DND-41 (cell line): ENCODE data around the gene PAEP.
"Not testable (repeated sequence)": the region's sequence is repeated elsewhere in the genome, so short reads cannot be mapped to it uniquely, and the experiment has no call there.

Experiments
- ATAC-seq: fragments of 200-7000 bp; cut with Tn5 transposase; 3 replicates; pipeline ENCODE4 v1.9.1; 2021; ENCODE audit warnings: low read depth; ENCODE audit not compliant: insufficient read depth
- DNase-seq: peaks from one replicate; pipeline ENCODE4 v3.0.0-alpha.2; 2020
- H2AFZ ChIP-seq: 2 replicates; pipeline ENCODE4 v1.6.0; 2012; ENCODE audit warnings: low read depth, low read length
- H3K27ac ChIP-seq: 2 replicates; pipeline ENCODE4 v1.5.1; 2012; ENCODE audit warnings: low read length, inconsistent platforms
- H3K27me3 ChIP-seq: fragments of 200-600 bp; sonication (generic); 2 replicates; pipeline ENCODE4 v1.6.0; 2012; ENCODE audit warnings: low read length, mild to moderate bottlenecking, inconsistent platforms; ENCODE audit not compliant: insufficient read depth, poor library complexity
- H3K36me3 ChIP-seq: 2 replicates; pipeline ENCODE4 v1.5.1; 2012; ENCODE audit warnings: low read length, inconsistent platforms; ENCODE audit not compliant: insufficient read depth
- H3K4me1 ChIP-seq: 2 replicates; pipeline ENCODE4 v1.5.1; 2012; ENCODE audit warnings: mild to moderate bottlenecking, low read length; ENCODE audit not compliant: insufficient read depth
- H3K4me2 ChIP-seq: 2 replicates; pipeline ENCODE4 v1.6.0; 2012; ENCODE audit warnings: mild to moderate bottlenecking, moderate library complexity, low read length, inconsistent platforms; ENCODE audit not compliant: insufficient read depth
- H3K4me3 ChIP-seq, 2 experiments: fragments of 200-600 bp in 1 of 2; shearing (Covaris generic) in 1 of 2; 2 replicates each; pipeline ENCODE4 v1.5.1; 2012 to 2016; ENCODE audit warnings: inconsistent platforms in 2 of 2, low read length in 2 of 2, mild to moderate bottlenecking in 2 of 2, low read depth in 1 of 2, moderate library complexity in 1 of 2
- H3K79me2 ChIP-seq: 2 replicates; pipeline ENCODE4 v1.6.0; 2012; ENCODE audit warnings: low read length, inconsistent platforms; ENCODE audit not compliant: insufficient read depth
- H3K9ac ChIP-seq: 2 replicates; pipeline ENCODE4 v1.6.0; 2012; ENCODE audit warnings: low read depth, mild to moderate bottlenecking, inconsistent platforms, low read length, moderate library complexity
- H3K9me3 ChIP-seq: 2 replicates; pipeline ENCODE4 v1.5.1; 2012; ENCODE audit warnings: low read length, moderate library complexity, mild to moderate bottlenecking, inconsistent platforms; ENCODE audit not compliant: insufficient read depth, severe bottlenecking
- H4K20me1 ChIP-seq: 2 replicates; pipeline ENCODE4 v1.6.0; 2012; ENCODE audit warnings: low read length; ENCODE audit not compliant: insufficient read depth
- EZH2 ChIP-seq: IDR thresholded peaks from 3 replicates; pipeline ENCODE4 v1.6.1; 2012; ENCODE audit warnings: borderline replicate concordance, low read depth, mild to moderate bottlenecking, moderate library complexity, low read length, inconsistent platforms; ENCODE audit not compliant: severe bottlenecking
- TF ChIP-seq, protein P1 (sequence below): IDR thresholded peaks from 2 replicates; pipeline ENCODE4 v1.5.1; 2012; ENCODE audit warnings: borderline replicate concordance, low read length, moderate library complexity, mild to moderate bottlenecking; ENCODE audit not compliant: poor library complexity, severe bottlenecking; ENCODE audit errors: extremely low read depth

Gene PAEP

GRCh38 chr9:135530146-135530545 is 31.4 kb upstream of the PAEP start:
- H3K4me1 ChIP-seq, result no peaks in the 10 kb centered on the region
- no peak for TF ChIP-seq EZH2
- TF ChIP-seq, protein P1, sequence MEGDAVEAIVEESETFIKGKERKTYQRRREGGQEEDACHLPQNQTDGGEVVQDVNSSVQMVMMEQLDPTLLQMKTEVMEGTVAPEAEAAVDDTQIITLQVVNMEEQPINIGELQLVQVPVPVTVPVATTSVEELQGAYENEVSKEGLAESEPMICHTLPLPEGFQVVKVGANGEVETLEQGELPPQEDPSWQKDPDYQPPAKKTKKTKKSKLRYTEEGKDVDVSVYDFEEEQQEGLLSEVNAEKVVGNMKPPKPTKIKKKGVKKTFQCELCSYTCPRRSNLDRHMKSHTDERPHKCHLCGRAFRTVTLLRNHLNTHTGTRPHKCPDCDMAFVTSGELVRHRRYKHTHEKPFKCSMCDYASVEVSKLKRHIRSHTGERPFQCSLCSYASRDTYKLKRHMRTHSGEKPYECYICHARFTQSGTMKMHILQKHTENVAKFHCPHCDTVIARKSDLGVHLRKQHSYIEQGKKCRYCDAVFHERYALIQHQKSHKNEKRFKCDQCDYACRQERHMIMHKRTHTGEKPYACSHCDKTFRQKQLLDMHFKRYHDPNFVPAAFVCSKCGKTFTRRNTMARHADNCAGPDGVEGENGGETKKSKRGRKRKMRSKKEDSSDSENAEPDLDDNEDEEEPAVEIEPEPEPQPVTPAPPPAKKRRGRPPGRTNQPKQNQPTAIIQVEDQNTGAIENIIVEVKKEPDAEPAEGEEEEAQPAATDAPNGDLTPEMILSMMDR, result no peak
- H3K9me3 ChIP-seq, result no peaks in the 10 kb centered on the region

DNA sequence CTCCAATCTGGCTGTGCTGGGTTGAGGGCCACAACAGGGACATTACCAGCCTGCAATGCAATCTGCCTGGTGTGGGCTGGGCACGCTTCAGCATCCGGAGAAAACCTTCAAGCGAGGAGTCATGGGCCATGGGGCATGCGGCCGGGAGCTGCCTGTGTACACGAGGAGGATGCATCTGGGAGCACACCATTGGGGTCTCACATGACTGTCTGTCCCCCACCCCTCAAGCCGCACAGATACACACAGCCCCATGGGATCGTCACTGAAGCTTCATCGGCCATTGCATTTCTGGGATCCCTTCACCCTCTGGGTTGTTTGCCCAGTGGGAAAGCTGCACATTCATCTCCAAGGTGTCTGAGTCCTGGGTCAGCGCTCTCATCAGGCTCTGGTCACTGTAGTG is 30.5 kb upstream of the PAEP start:
- Histone ChIP-seq H3K4me3 (no peak overlapping the region), H3K4me2 (no peak overlapping the region), H3K79me2 (no peaks in the 10 kb centered on the region), H2AFZ (no peak overlapping the region), H3K4me1 (no peaks in the 10 kb centered on the region), H4K20me1 (no peaks in the 10 kb centered on the region), H3K9me3 (no peaks in the 10 kb centered on the region), H3K27ac (no peak overlapping the region), H3K27me3 (peaks cover 3% of the 10 kb centered on the region), H3K9ac (no peak overlapping the region), H3K36me3 (no peaks in the 10 kb centered on the region)
- DNase-seq (no peak), ATAC-seq (no peak)
- TF ChIP-seq EZH2, result no peak
- TF ChIP-seq, protein P1, result no peak

More at GRCh38 chr9:135530146-135530545, 31.4 kb upstream of the PAEP start:
- H3K9ac ChIP-seq, result no peak overlapping the region
- H2AFZ ChIP-seq, result no peak overlapping the region
- no peaks in the 10 kb centered on the region for H3K79me2 ChIP-seq
- ATAC-seq (no peak), DNase-seq (no peak)
- H3K36me3 ChIP-seq, result no peaks in the 10 kb centered on the region
- H3K4me2 ChIP-seq, result no peak overlapping the region
- no peak overlapping the region for H3K4me3 ChIP-seq
- H4K20me1 ChIP-seq, result no peaks in the 10 kb centered on the region
- no peak overlapping the region for H3K27ac ChIP-seq
- H3K27me3 ChIP-seq, result peaks cover 3% of the 10 kb centered on the region

GRCh38 chr9:135533113-135533512 is 28.4 kb upstream of the PAEP start:
- no peak overlapping the region for H3K9ac ChIP-seq
- H3K79me2 ChIP-seq, result no peaks in the 10 kb centered on the region
- TF ChIP-seq, protein P1, result no peak
- no peak for TF ChIP-seq EZH2
- no peaks in the 10 kb centered on the region for H3K9me3 ChIP-seq
- ATAC-seq (no peak), DNase-seq (no peak)
- H3K4me3 ChIP-seq, result no peak overlapping the region
- no peaks in the 10 kb centered on the region for H3K36me3 ChIP-seq
- no peak overlapping the region for H3K4me2 ChIP-seq
- no peaks in the 10 kb centered on the region for H4K20me1 ChIP-seq
- H3K27me3 ChIP-seq, result peaks cover 3% of the 10 kb centered on the region
- H2AFZ ChIP-seq, result no peak overlapping the region
- no peaks in the 10 kb centered on the region for H3K4me1 ChIP-seq
- H3K27ac ChIP-seq, result no peak overlapping the region

DNA sequence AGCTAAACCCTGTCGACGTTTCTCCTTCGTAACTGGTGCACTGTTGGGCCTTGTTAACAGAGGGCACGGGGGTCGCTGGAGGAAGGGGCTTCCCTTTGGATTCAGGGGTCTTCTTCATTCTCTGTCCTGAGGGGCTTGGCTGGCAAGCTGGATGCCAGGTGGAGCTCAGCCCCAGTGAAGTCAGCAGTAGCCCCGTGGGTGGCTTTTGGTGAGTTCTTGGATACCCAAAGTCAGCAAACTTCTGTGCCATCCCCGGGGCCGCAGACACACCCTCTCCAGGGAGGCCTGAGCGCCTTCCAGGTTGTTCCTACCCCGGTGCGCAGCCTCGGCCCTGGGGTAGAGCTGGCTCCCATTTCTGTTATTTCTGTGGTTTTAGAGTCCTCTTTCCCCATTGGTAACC is 27.9 kb upstream of the PAEP start:
- Histone ChIP-seq H3K4me1 (no peaks in the 10 kb centered on the region), H4K20me1 (no peaks in the 10 kb centered on the region), H3K9me3 (no peaks in the 10 kb centered on the region), H3K4me2 (no peak overlapping the region), H3K27me3 (peaks cover 3% of the 10 kb centered on the region), H3K36me3 (no peaks in the 10 kb centered on the region), H2AFZ (no peak overlapping the region), H3K79me2 (no peaks in the 10 kb centered on the region), H3K27ac (no peak overlapping the region), H3K9ac (no peak overlapping the region), H3K4me3 (no peak overlapping the region)
- no peak for ATAC-seq
- DNase-seq, result no peak
- TF ChIP-seq, protein P1, result no peak
- TF ChIP-seq EZH2, result no peak

DNA sequence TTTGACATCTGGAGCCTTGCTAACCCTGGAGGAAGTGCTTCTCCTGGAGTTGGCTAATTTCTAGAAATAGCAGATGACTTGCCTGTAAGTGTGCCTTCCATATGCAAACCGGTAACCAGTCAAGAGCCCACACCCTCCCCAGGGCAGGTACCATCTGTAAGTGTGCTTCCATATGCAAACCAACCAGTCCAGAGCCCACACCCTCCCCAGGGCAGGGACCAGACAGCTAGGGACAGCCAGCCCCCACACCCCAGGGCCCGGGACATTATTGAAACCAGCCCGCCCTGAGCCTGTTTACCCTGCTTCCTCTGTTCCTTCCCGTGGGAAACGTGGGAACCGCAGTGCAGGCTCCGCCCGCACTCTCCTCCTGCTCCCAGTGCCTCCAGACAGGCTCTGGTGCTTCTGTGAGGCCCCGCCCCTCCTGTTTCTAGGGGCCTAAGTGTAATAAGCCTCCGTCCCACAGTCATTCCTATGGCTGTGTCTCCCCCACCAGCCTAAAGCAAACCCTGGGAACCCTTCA is 27.3 kb upstream of the PAEP start:
- not testable (repeated sequence) for H3K79me2 ChIP-seq, H3K4me2 ChIP-seq, H3K27me3 ChIP-seq, H3K9me3 ChIP-seq, DNase-seq, H3K27ac ChIP-seq, H2AFZ ChIP-seq, H3K4me1 ChIP-seq, H4K20me1 ChIP-seq, H3K4me3 ChIP-seq, H3K9ac ChIP-seq, H3K36me3 ChIP-seq, ATAC-seq
